Mesendoderm (in vitro differentiated cells): ENCODE measurements around the gene MPZL1.

Source experiments
- DNase-seq: peaks from one replicate; pipeline ENCODE4 v3.0.0; 2013
- H2AK5ac ChIP-seq: 2 replicates; pipeline ENCODE4 v1.6.1; 2013; ENCODE audit warnings: low read length, inconsistent platforms
- H2BK120ac ChIP-seq: 2 replicates; pipeline ENCODE4 v1.6.1; 2013; ENCODE audit warnings: low read depth, mild to moderate bottlenecking, low read length, moderate library complexity, mixed read lengths
- H2BK15ac ChIP-seq: replicated peaks from 2 replicates; pipeline ENCODE4 v1.6.1; 2013; ENCODE audit warnings: low read depth, mild to moderate bottlenecking, moderate library complexity
- H2BK5ac ChIP-seq: 2 replicates; pipeline ENCODE4 v1.6.1; 2013; ENCODE audit warnings: low read length, inconsistent platforms
- H3K18ac ChIP-seq: 2 replicates; pipeline ENCODE4 v1.6.1; 2013; ENCODE audit warnings: mild to moderate bottlenecking, low read length, mixed read lengths
- H3K23ac ChIP-seq: one replicate; pipeline ENCODE4 v1.6.1; 2013; ENCODE audit warnings: low read length
- H3K27ac ChIP-seq: 2 replicates; pipeline ENCODE4 v1.5.1; 2013; ENCODE audit warnings: low read depth, mild to moderate bottlenecking, inconsistent platforms, low read length, moderate library complexity
- H3K27me3 ChIP-seq: 2 replicates; pipeline ENCODE4 v1.6.1; 2013; ENCODE audit warnings: low read length, control low read depth, mild to moderate bottlenecking, inconsistent platforms; ENCODE audit not compliant: insufficient read depth, poor library complexity
- H3K36me3 ChIP-seq: 2 replicates; pipeline ENCODE4 v1.6.1; 2013; ENCODE audit warnings: low read length, inconsistent platforms; ENCODE audit not compliant: control insufficient read depth, insufficient read depth
- H3K4ac ChIP-seq: one replicate; pipeline ENCODE4 v1.6.1; 2013; ENCODE audit warnings: low read depth, mild to moderate bottlenecking, low read length, moderate library complexity
- H3K4me1 ChIP-seq: 2 replicates; pipeline ENCODE4 v1.6.1; 2013; ENCODE audit warnings: low read depth, low read length, inconsistent platforms; ENCODE audit not compliant: control insufficient read depth
- H3K4me2 ChIP-seq: 2 replicates; pipeline ENCODE4 v1.6.1; 2013; ENCODE audit warnings: low read length
- H3K4me3 ChIP-seq: 2 replicates; pipeline ENCODE4 v1.5.1; 2013; ENCODE audit warnings: mild to moderate bottlenecking, low read length
- H3K56ac ChIP-seq: one replicate; pipeline ENCODE4 v1.6.1; 2013; ENCODE audit warnings: low read length
- H3K79me1 ChIP-seq: 2 replicates; pipeline ENCODE4 v1.6.1; 2013; ENCODE audit warnings: low read length, inconsistent platforms
- H3K79me2 ChIP-seq: 2 replicates; pipeline ENCODE4 v1.6.1; 2013; ENCODE audit warnings: mild to moderate bottlenecking, low read length; ENCODE audit not compliant: control insufficient read depth, insufficient read depth
- H3K9ac ChIP-seq: 2 replicates; pipeline ENCODE4 v1.6.1; 2013; ENCODE audit warnings: low read length, inconsistent platforms
- H4K5ac ChIP-seq: one replicate; pipeline ENCODE4 v1.6.1; 2013; ENCODE audit warnings: low read length
- H4K8ac ChIP-seq: one replicate; pipeline ENCODE4 v1.6.1; 2013; ENCODE audit warnings: low read depth, mild to moderate bottlenecking, control low read depth, low read length, moderate library complexity
- WGBS: extraction: QIAGEN DNeasy Blood & Tissue Kit; methylation state at CpG from one replicate; pipeline ENCODE4 v1.1.7; 2013; ENCODE audit warnings: low lambda C conversion rate, missing lambda C conversion rate; ENCODE audit not compliant: insufficient coverage; ENCODE audit errors: extremely low coverage; 5-methylcytosine and 5-hydroxymethylcytosine counted together

Gene MPZL1

DNA sequence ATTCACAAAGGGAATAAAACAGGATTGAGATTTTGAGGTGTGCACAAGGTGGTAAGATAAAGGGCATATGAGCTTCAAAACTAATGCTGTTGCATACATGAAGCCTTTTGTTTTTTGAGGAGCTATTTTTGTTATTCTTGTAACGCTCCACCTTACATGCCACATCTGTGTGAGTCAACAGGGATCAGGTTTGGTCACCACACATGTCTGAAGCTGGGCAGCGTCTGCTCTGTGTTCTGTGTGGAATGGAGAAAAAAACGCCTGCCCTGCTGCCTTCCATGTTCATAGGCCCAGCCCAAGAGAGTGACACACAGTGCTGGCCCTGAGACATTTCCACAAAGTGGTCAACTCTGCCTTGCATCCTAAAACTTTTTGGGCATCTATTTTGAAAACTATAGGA, 67.7 kb downstream of the MPZL1 start:
- H4K5ac ChIP-seq: no peak overlapping the region
- no peak overlapping the region for H4K8ac ChIP-seq
- no peaks in the 10 kb centered on the region for H3K79me2 ChIP-seq
- WGBS: no CpG with 5 or more reads among the region's 3 CpGs
- H3K4me1 ChIP-seq: peaks cover 2% of the 10 kb centered on the region
- H3K18ac ChIP-seq: no peak overlapping the region
- no peak overlapping the region for H3K56ac ChIP-seq
- no peak overlapping the region for H3K4me3 ChIP-seq
- H3K27ac ChIP-seq: no peak overlapping the region
- DNase-seq: no peak
- no peak overlapping the region for H2BK5ac ChIP-seq
- H3K4ac ChIP-seq: no peak overlapping the region
- H3K23ac ChIP-seq: no peak overlapping the region
- H3K27me3 ChIP-seq: no peaks in the 10 kb centered on the region
- no peak overlapping the region for H3K9ac ChIP-seq
- H2BK15ac ChIP-seq: no peak overlapping the region
- H2BK120ac ChIP-seq: no peak overlapping the region
- H3K79me1 ChIP-seq: peaks cover 14% of the 10 kb centered on the region
- peaks cover 9% of the 10 kb centered on the region for H3K36me3 ChIP-seq
- no peak overlapping the region for H3K4me2 ChIP-seq
- H2AK5ac ChIP-seq: no peak overlapping the region

DNA sequence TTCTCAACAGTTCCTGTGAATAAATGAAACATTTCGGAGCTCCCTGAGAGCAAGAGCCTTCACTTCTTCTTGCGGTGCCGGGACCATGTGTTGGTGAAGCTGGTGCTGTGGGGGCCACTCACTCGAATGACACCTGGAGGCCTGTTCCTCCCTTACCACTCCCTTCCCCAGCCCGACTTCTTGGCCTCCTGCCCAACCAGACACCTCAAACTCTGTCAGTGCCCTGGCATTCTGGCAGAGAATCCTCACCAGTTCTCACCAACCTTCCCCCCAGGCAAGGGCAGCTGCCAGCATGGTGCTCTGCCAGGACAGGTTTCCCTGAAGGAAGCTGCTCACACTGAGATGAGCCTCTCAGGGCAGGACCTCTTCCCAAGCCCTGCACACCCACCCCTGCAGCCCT, 68.3 kb downstream of the MPZL1 start:
- peaks cover 9% of the 10 kb centered on the region for H3K36me3 ChIP-seq
- H2AK5ac ChIP-seq: no peak overlapping the region
- H4K5ac ChIP-seq: no peak overlapping the region
- no peak overlapping the region for H3K56ac ChIP-seq
- no peak overlapping the region for H3K18ac ChIP-seq
- H3K23ac ChIP-seq: no peak overlapping the region
- peaks cover 11% of the 10 kb centered on the region for H3K79me1 ChIP-seq
- no peak for DNase-seq
- peaks cover 2% of the 10 kb centered on the region for H3K4me1 ChIP-seq
- no peaks in the 10 kb centered on the region for H3K27me3 ChIP-seq
- H2BK120ac ChIP-seq: no peak overlapping the region
- no peaks in the 10 kb centered on the region for H3K79me2 ChIP-seq
- H3K4ac ChIP-seq: no peak overlapping the region
- H3K9ac ChIP-seq: no peak overlapping the region
- H3K4me3 ChIP-seq: no peak overlapping the region
- H3K4me2 ChIP-seq: no peak overlapping the region
- H4K8ac ChIP-seq: no peak overlapping the region
- H2BK5ac ChIP-seq: no peak overlapping the region
- H2BK15ac ChIP-seq: no peak overlapping the region
- no peak overlapping the region for H3K27ac ChIP-seq
- no CpG with 5 or more reads among the region's 5 CpGs for WGBS

GRCh38 chr1:167791281-167792187, 69.8 kb downstream of the MPZL1 start:
- H3K4ac ChIP-seq: no peak overlapping the region
- no peak overlapping the region for H2BK5ac ChIP-seq
- H4K8ac ChIP-seq: no peak overlapping the region
- no peak overlapping the region for H3K4me3 ChIP-seq
- no peak overlapping the region for H3K18ac ChIP-seq
- H2BK120ac ChIP-seq: no peak overlapping the region
- no peaks in the 10 kb centered on the region for H3K79me2 ChIP-seq
- no peak overlapping the region for H3K9ac ChIP-seq
- H3K36me3 ChIP-seq: peaks cover 9% of the 10 kb centered on the region
- H2BK15ac ChIP-seq: no peak overlapping the region
- WGBS: no CpG with 5 or more reads among the region's 5 CpGs
- no peak overlapping the region for H4K5ac ChIP-seq
- H3K79me1 ChIP-seq: peaks cover 8% of the 10 kb centered on the region
- H2AK5ac ChIP-seq: no peak overlapping the region
- no peaks in the 10 kb centered on the region for H3K27me3 ChIP-seq
- H3K4me2 ChIP-seq: no peak overlapping the region
- H3K27ac ChIP-seq: no peak overlapping the region
- H3K56ac ChIP-seq: no peak overlapping the region
- peak; percentile 79 for DNase-seq
- H3K23ac ChIP-seq: no peak overlapping the region
- H3K4me1 ChIP-seq: peaks cover 9% of the 10 kb centered on the region

DNA sequence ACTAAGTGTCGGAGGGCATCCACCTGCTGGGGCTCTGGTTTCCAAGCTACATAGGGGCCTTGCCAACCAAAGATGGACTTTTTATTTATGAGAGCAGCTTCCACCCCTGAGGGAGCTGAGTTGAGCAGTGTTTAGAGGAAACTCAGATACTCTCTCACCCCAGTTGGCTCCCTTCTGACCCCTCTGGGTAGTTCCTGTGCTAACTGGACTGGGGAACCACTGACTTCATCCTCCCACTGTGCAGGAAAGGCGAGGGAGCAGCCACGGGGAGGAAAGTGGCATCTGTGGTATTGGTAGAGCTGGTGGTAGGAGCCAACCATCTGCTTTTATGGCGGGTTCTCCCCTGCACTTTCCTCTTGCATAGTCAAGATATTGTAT, 70.4 kb downstream of the MPZL1 start:
- Histone ChIP-seq H3K4me3 (no peak overlapping the region), H3K9ac (no peak overlapping the region), H4K8ac (no peak overlapping the region), H3K4me1 (peaks cover 9% of the 10 kb centered on the region), H2BK15ac (no peak overlapping the region), H2AK5ac (no peak overlapping the region), H2BK5ac (no peak overlapping the region), H3K79me2 (no peaks in the 10 kb centered on the region), H3K36me3 (peaks cover 9% of the 10 kb centered on the region), H3K4ac (no peak overlapping the region), H3K18ac (no peak overlapping the region), H3K27ac (no peak overlapping the region), H3K56ac (no peak overlapping the region), H2BK120ac (no peak overlapping the region), H3K27me3 (no peaks in the 10 kb centered on the region), H3K79me1 (peaks cover 8% of the 10 kb centered on the region), H3K23ac (no peak overlapping the region), H4K5ac (no peak overlapping the region), H3K4me2 (no peak overlapping the region)
- no CpG with 5 or more reads among the region's 4 CpGs for WGBS
- DNase-seq: no peak

DNA sequence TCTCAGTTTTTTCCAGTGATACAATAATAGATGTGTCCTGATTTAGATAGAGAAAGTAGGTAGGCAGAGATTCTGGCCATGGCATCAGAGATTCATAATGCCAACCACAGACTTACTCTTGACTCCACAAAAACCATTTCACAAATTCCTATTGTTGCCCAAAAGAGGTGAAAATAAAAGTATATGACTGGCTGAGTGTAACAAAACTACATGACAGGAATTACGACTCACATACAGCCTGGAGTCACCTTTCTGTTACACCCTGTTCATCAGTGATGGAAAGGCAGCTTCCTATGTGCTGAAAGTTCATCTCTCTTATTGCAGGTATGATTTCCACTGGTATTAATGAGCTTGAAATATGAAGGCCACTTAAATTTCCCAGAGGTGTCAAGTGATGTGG, 72.3 kb downstream of the MPZL1 start:
- peaks cover 8% of the 10 kb centered on the region for H3K79me1 ChIP-seq
- H3K36me3 ChIP-seq: peaks cover 9% of the 10 kb centered on the region
- H3K4ac ChIP-seq: no peak overlapping the region
- H2AK5ac ChIP-seq: no peak overlapping the region
- no peak overlapping the region for H4K8ac ChIP-seq
- H3K4me3 ChIP-seq: no peak overlapping the region
- H3K4me2 ChIP-seq: no peak overlapping the region
- no peaks in the 10 kb centered on the region for H3K79me2 ChIP-seq
- H3K18ac ChIP-seq: no peak overlapping the region
- WGBS: no CpG with 5 or more reads among the region's 1 CpG
- no peak overlapping the region for H2BK5ac ChIP-seq
- no peak overlapping the region for H3K27ac ChIP-seq
- H3K23ac ChIP-seq: no peak overlapping the region
- no peak overlapping the region for H4K5ac ChIP-seq
- no peak for DNase-seq
- no peak overlapping the region for H3K56ac ChIP-seq
- peaks cover 9% of the 10 kb centered on the region for H3K4me1 ChIP-seq
- no peak overlapping the region for H2BK15ac ChIP-seq
- no peak overlapping the region for H3K9ac ChIP-seq
- no peak overlapping the region for H2BK120ac ChIP-seq
- H3K27me3 ChIP-seq: no peaks in the 10 kb centered on the region
